H9 (cell line): ENCODE results near the gene DERA. TPM values are rescaled to one million over a fixed set of nuclear protein-coding genes. Genes with fewer than 3 reads are reported as not detected.
A peak's percentile ranks its signal among the peaks of the same experiment; 100 is the strongest.

ENCODE experiments used
- DNase-seq: peaks from one replicate; pipeline ENCODE4 v3.0.0-alpha.2; 2017
- H2AFZ ChIP-seq: one replicate; pipeline ENCODE4 v1.6.1; 2013; ENCODE audit warnings: mild to moderate bottlenecking, low read length, control low read depth, moderate library complexity
- H2AK5ac ChIP-seq: 2 replicates; pipeline ENCODE4 v1.6.1; 2013; ENCODE audit warnings: low read length, control low read depth, mixed read lengths; ENCODE audit not compliant: insufficient read length
- H2BK120ac ChIP-seq: one replicate; pipeline ENCODE4 v1.6.1; 2013; ENCODE audit warnings: low read depth, mild to moderate bottlenecking, low read length, control low read depth, inconsistent platforms; ENCODE audit not compliant: poor library complexity, severe bottlenecking
- H2BK12ac ChIP-seq: 2 replicates; pipeline ENCODE4 v1.6.1; 2013; ENCODE audit warnings: low read length, control low read depth, mixed read lengths, low read depth; ENCODE audit not compliant: insufficient read length
- H2BK15ac ChIP-seq: 2 replicates; pipeline ENCODE4 v1.6.1; 2013; ENCODE audit warnings: low read depth, low read length, control low read depth
- H2BK20ac ChIP-seq: one replicate; pipeline ENCODE4 v1.6.1; 2013; ENCODE audit warnings: low read depth, mild to moderate bottlenecking, low read length, control low read depth, inconsistent platforms; ENCODE audit not compliant: poor library complexity, severe bottlenecking
- H2BK5ac ChIP-seq: 2 replicates; pipeline ENCODE4 v1.6.1; 2013; ENCODE audit warnings: low read length, control low read depth, mixed read lengths; ENCODE audit not compliant: insufficient read length
- H3K14ac ChIP-seq: 2 replicates; pipeline ENCODE4 v1.6.1; 2013; ENCODE audit warnings: low read length, control low read depth; ENCODE audit not compliant: insufficient read depth
- H3K18ac ChIP-seq: 2 replicates; pipeline ENCODE4 v1.6.1; 2013; ENCODE audit warnings: low read depth, mild to moderate bottlenecking, mixed read lengths, low read length, control low read depth; ENCODE audit not compliant: insufficient read length
- H3K23ac ChIP-seq: 2 replicates; pipeline ENCODE4 v1.6.1; 2013; ENCODE audit warnings: low read length, control low read depth, mixed read lengths, low read depth; ENCODE audit not compliant: insufficient read length
- H3K23me2 ChIP-seq: 2 replicates; pipeline ENCODE4 v1.6.1; 2013; ENCODE audit warnings: low read depth, mild to moderate bottlenecking, mixed read lengths, low read length, control low read depth; ENCODE audit not compliant: insufficient read length, poor library complexity, severe bottlenecking
- H3K27ac ChIP-seq: 2 replicates; pipeline ENCODE4 v1.5.1; 2013; ENCODE audit warnings: low read length, control low read depth, mixed read lengths, low read depth; ENCODE audit not compliant: insufficient read length
- H3K27me3 ChIP-seq: 2 replicates; pipeline ENCODE4 v1.6.1; 2013; ENCODE audit warnings: low read length, control low read depth, inconsistent platforms; ENCODE audit not compliant: insufficient read depth
- H3K4ac ChIP-seq: 2 replicates; pipeline ENCODE4 v1.6.1; 2013; ENCODE audit warnings: low read depth, mild to moderate bottlenecking, control low read depth, inconsistent platforms, low read length, moderate library complexity
- H3K4me1 ChIP-seq: 2 replicates; pipeline ENCODE4 v1.6.1; 2013; ENCODE audit warnings: low read length, control low read depth, inconsistent platforms; ENCODE audit not compliant: insufficient read depth
- H3K4me2 ChIP-seq: 2 replicates; pipeline ENCODE4 v1.6.1; 2013; ENCODE audit warnings: low read length, control low read depth, mixed read lengths; ENCODE audit not compliant: insufficient read length, insufficient read depth
- H3K56ac ChIP-seq: 2 replicates; pipeline ENCODE4 v1.6.1; 2013; ENCODE audit warnings: low read depth, mild to moderate bottlenecking, mixed read lengths, low read length, control low read depth; ENCODE audit not compliant: insufficient read length
- H3K79me1 ChIP-seq: 2 replicates; pipeline ENCODE4 v1.6.1; 2013; ENCODE audit warnings: low read depth, mild to moderate bottlenecking, moderate library complexity, low read length, control low read depth, inconsistent platforms; ENCODE audit not compliant: insufficient read depth, poor library complexity, severe bottlenecking
- H3K79me2 ChIP-seq: 2 replicates; pipeline ENCODE4 v1.6.1; 2013; ENCODE audit warnings: low read length, control low read depth, inconsistent platforms; ENCODE audit not compliant: insufficient read depth
- H3K9ac ChIP-seq: 2 replicates; pipeline ENCODE4 v1.6.1; 2013; ENCODE audit warnings: low read length, control low read depth, mixed read lengths; ENCODE audit not compliant: insufficient read length; ENCODE audit errors: extremely low read depth
- H3K9me3 ChIP-seq: one replicate; pipeline ENCODE4 v1.6.1; 2013; ENCODE audit warnings: low read depth, low read length, inconsistent platforms; ENCODE audit not compliant: control insufficient read depth
- H3T11ph ChIP-seq: one replicate; pipeline ENCODE4 v1.6.1; 2013; ENCODE audit warnings: mild to moderate bottlenecking, low read length, control low read depth, inconsistent platforms
- H4K20me1 ChIP-seq: one replicate; pipeline ENCODE4 v1.6.1; 2013; ENCODE audit not compliant: control insufficient read depth, insufficient read length, insufficient read depth
- H4K5ac ChIP-seq: 2 replicates; pipeline ENCODE4 v1.6.1; 2013; ENCODE audit warnings: low read depth, mild to moderate bottlenecking, mixed read lengths, low read length, control low read depth; ENCODE audit not compliant: insufficient read length
- H4K8ac ChIP-seq: replicated peaks from 2 replicates; pipeline ENCODE4 v1.6.1; 2013; ENCODE audit warnings: low read length, control low read depth, mixed read lengths, low read depth; ENCODE audit not compliant: insufficient read length
- H4K91ac ChIP-seq: 2 replicates; pipeline ENCODE4 v1.6.1; 2013; ENCODE audit warnings: low read depth, mild to moderate bottlenecking, moderate library complexity, mixed read lengths, low read length, control low read depth; ENCODE audit not compliant: insufficient read length
- H3K27ac Mint-ChIP-seq, 3 experiments: 2 replicates in 2 of 3; 3 replicates in 1 of 3; pipeline ENCODE4 v1.8.0; 2020 to 2021; ENCODE audit warnings: mixed read lengths in 3 of 3, mild to moderate bottlenecking in 1 of 3, moderate library complexity in 1 of 3
- H3K27me3 Mint-ChIP-seq: 2 replicates; pipeline ENCODE4 v1.8.0; 2021; ENCODE audit warnings: low read depth, mild to moderate bottlenecking, moderate library complexity, mixed read lengths
- H3K36me3 Mint-ChIP-seq, 3 experiments: 2 replicates in 2 of 3; 3 replicates in 1 of 3; pipeline ENCODE4 v1.8.0; 2020 to 2021; ENCODE audit warnings: low read depth in 3 of 3, mixed read lengths in 3 of 3; ENCODE audit not compliant: insufficient read depth in 1 of 3
- H3K4me1 Mint-ChIP-seq, 2 experiments: 2 replicates each; pipeline ENCODE4 v1.8.0; 2020; ENCODE audit warnings: mixed read lengths in 2 of 2
- H3K4me3 Mint-ChIP-seq, 2 experiments: 2 replicates in 1 of 2; 3 replicates in 1 of 2; pipeline ENCODE4 v1.8.0; 2020 to 2021; ENCODE audit warnings: mild to moderate bottlenecking in 2 of 2, mixed read lengths in 2 of 2, moderate library complexity in 1 of 2
- H3K9me3 Mint-ChIP-seq, 2 experiments: 2 replicates in 1 of 2; 3 replicates in 1 of 2; pipeline ENCODE4 v1.8.0; 2020; ENCODE audit warnings: mild to moderate bottlenecking in 2 of 2, mixed read lengths in 2 of 2, moderate library complexity in 1 of 2
- WGBS: extraction: QIAGEN DNeasy Blood & Tissue Kit; methylation state at CpG from one replicate; pipeline ENCODE4 v1.1.7; 2013; ENCODE audit warnings: missing lambda C conversion rate, low lambda C conversion rate, mixed read lengths; ENCODE audit not compliant: insufficient read length; ENCODE audit errors: extremely low coverage; 5-methylcytosine and 5-hydroxymethylcytosine counted together
- total RNA-seq: library from RNA; stranded (reverse); gene quantifications from 2 replicates; pipeline ENCODE4 v1.2.1, GENCODE V29; 2021
- TF ChIP-seq, protein P1 (sequence below): fragments of 200-600 bp; sonication (generic); conservative IDR thresholded peaks from 3 replicates; pipeline ENCODE4 v1.8.0; 2021; ENCODE audit warnings: antibody characterized with exemption, mild to moderate bottlenecking

The DERA gene
- total RNA-seq, 1 experiment from 2014 or later = 20.9 TPM

DNA sequence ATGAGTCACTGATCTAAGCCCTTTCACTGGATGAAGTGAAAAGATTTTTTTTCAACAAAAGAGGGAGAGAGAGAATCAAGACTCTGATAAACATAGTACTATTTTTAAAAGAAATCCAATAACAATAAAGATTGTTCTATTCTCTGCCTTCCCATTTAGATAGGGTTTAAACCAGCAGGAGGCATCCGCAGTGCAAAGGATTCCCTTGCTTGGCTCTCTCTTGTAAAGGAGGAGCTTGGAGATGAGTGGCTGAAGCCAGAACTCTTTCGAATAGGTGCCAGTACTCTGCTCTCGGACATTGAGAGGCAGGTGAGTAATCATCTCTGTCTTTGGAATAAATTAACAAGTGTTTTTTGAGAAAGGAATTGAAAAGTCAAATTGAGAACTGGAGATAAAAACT lies 124.9 kb downstream of the DERA start:
- Histone ChIP-seq H4K5ac (no peak overlapping the region), H4K91ac (no peak overlapping the region), H3K23ac (no peak overlapping the region), H3K9ac (no peak overlapping the region), H3K18ac (no peak overlapping the region), H3K27ac (no peak overlapping the region), H2AK5ac (no peak overlapping the region), H2BK15ac (no peak overlapping the region), H4K20me1 (no peaks in the 10 kb centered on the region), H2BK20ac (no peak overlapping the region), H4K8ac (no peak overlapping the region), H3K79me2 (no peaks in the 10 kb centered on the region), H2BK12ac (no peak overlapping the region), H3T11ph (no peak overlapping the region), H3K56ac (no peak overlapping the region), H3K4me2 (no peak overlapping the region), H3K4ac (no peak overlapping the region), H3K79me1 (no peaks in the 10 kb centered on the region), H2AFZ (no peak overlapping the region), H3K27me3 (no peaks in the 10 kb centered on the region), H3K4me1 (no peaks in the 10 kb centered on the region; the same call in 1 of the 2 replicates), H2BK5ac (no peak overlapping the region), H3K9me3 (no peaks in the 10 kb centered on the region), H3K14ac (no peak overlapping the region), H3K23me2 (no peaks in the 10 kb centered on the region), H2BK120ac (no peak overlapping the region)
- Mint-ChIP-seq H3K27ac (peak overlapping the region in 1 of 3 experiments; percentile 34; a peak in 2 of 7 replicates), H3K27me3 (no peaks in the 10 kb centered on the region), H3K4me3 (no peak overlapping the region), H3K4me1 (peaks cover 16 to 20% of the 10 kb centered on the region in 2 experiments), H3K36me3 (no peaks in the 10 kb centered on the region), H3K9me3 (no peaks in the 10 kb centered on the region)
- TF ChIP-seq, protein P1, sequence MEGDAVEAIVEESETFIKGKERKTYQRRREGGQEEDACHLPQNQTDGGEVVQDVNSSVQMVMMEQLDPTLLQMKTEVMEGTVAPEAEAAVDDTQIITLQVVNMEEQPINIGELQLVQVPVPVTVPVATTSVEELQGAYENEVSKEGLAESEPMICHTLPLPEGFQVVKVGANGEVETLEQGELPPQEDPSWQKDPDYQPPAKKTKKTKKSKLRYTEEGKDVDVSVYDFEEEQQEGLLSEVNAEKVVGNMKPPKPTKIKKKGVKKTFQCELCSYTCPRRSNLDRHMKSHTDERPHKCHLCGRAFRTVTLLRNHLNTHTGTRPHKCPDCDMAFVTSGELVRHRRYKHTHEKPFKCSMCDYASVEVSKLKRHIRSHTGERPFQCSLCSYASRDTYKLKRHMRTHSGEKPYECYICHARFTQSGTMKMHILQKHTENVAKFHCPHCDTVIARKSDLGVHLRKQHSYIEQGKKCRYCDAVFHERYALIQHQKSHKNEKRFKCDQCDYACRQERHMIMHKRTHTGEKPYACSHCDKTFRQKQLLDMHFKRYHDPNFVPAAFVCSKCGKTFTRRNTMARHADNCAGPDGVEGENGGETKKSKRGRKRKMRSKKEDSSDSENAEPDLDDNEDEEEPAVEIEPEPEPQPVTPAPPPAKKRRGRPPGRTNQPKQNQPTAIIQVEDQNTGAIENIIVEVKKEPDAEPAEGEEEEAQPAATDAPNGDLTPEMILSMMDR = no peak; the same call in 2 of the 3 replicates
- no peak for DNase-seq
- no CpG with 5 or more reads among the region's 3 CpGs for WGBS
